GM12872 (cell line): ENCODE data around the gene RPS8.
A peak's percentile ranks its signal among the peaks of the same experiment; 100 is the strongest.

Experiments
- TF ChIP-seq, protein P1 (sequence below): IDR thresholded peaks from 3 replicates; pipeline ENCODE4 v1.5.1; 2011; ENCODE audit warnings: low read depth, mild to moderate bottlenecking, low read length, moderate library complexity; ENCODE audit not compliant: insufficient read depth

Gene RPS8

DNA sequence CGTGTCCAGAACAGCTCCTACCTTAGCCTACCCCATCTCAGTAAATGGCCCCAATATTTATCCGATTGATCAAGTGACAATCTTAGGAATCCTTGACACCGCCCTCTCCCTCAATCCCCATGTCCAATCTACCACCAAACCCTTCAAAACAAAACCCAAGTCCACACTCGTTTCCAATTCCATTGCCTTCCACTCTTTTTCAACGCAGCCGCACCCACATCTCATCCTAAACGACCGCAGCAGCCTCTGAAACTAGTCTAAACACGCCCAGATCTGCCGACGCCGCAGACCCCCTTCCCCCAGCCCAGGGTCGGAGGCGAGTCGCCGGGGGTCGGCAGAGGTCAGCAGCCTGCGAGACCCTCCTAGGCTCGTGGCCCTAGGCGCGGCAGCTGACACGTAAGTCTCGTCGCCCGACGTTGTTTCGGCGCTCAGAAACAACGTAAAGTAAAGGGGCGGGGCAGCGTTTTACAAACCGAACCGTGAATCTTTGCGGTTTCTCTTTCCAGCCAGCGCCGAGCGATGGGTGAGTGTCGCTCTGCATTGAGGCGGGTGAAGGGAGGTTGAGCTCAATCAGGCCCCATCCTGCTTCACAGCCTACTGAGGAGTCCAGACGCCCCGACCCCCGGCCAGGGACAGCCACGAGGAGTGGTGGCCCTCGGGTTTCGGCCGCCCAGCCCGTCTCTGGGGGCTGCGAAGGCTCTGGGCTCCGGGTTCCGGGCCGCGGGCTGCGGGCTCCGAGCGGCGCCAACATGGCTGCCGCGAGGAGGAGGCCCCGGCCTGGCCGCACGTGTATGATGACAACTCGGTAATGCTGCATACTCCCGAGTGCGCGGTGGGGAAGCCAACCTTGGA is at the start of gene RPS8:
RPS8 (plus strand) TSS at position 463 of the 852 bp plus-strand sequence; CDS start at position 520, 57 bp downstream.
- TF ChIP-seq, protein P1, sequence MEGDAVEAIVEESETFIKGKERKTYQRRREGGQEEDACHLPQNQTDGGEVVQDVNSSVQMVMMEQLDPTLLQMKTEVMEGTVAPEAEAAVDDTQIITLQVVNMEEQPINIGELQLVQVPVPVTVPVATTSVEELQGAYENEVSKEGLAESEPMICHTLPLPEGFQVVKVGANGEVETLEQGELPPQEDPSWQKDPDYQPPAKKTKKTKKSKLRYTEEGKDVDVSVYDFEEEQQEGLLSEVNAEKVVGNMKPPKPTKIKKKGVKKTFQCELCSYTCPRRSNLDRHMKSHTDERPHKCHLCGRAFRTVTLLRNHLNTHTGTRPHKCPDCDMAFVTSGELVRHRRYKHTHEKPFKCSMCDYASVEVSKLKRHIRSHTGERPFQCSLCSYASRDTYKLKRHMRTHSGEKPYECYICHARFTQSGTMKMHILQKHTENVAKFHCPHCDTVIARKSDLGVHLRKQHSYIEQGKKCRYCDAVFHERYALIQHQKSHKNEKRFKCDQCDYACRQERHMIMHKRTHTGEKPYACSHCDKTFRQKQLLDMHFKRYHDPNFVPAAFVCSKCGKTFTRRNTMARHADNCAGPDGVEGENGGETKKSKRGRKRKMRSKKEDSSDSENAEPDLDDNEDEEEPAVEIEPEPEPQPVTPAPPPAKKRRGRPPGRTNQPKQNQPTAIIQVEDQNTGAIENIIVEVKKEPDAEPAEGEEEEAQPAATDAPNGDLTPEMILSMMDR, result no peak

DNA sequence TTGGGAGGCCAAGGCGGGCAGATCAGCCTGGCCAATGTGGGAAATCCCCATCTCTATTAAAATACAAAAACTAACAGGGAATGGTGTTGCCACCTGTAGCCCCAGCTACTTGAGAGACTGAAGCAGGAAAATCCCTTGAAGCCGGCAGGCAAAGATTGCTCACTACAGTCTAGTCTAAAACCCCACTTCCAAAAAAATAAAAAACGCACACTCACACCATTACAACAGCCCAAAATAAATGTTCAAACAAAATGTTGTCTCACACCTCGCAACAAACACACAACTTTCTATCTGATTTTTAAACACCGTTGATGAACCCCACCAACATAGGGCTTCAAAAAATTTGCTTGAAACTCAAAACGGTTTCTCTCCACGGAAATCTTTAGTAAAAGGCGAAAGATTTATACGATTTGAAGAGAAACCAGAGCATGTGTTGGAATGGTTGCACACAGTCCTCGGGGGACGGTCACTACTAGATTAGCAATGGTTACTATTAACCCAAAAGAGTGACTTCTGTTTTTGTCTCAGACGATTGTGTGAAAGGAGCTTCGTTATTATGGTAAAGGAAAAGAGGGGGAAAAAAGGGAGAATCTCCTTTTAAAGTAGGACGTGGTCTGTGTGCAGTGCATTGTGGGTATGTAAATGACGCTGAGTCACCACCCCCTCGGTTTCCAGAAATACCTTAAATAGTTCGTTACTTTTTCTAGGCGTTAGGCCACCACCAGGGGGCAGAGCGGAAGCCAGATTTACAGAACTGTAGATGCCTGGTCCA is 44.4 kb upstream of the RPS8 start, which contains the start of gene RNU5D-1:
RNU5D-1 (minus strand) TSS at position 430 of the 772 bp plus-strand sequence.
- TF ChIP-seq, protein P1, result peak; percentile 74

DNA sequence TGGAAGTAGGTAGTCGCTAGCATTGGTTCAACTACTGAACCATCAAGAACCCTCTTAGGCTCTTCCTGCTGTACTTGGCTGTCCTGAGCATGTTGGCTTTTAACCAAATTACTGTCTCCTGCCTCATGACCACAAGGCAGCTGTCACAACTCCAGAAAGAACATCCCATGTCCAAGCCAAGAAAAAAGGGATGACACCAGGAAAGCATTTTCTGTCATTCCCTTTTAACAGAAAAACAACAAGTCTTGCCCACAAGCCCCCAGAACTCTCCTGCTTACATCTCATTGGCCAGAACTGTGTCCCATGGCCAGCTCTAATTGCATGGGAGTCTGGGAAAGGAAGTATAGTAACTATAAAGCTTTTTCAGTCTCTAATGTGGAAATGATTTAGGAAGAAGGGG is 42.0 kb upstream of the RPS8 start:
- TF ChIP-seq, protein P1, result no peak

DNA sequence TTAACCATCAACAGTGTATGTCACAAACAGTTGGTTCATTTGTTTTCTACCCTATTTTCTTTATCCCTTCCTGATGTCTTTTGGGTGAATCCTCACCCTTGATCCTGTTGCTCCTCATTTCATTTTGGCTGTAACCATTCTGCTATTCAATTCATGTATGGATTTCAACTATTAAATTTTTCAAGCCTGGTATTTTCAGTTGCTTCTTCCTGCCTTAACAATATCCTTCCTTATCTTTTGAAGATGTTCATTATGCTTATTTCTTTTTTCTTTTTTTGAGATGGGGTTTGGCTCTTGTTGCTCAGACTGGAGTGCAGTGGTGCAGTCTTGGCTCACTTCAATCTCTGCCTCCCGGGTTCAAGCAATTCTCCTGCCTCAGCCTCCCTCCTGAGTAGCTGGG is 41.6 kb upstream of the RPS8 start:
- TF ChIP-seq, protein P1, result no peak

DNA sequence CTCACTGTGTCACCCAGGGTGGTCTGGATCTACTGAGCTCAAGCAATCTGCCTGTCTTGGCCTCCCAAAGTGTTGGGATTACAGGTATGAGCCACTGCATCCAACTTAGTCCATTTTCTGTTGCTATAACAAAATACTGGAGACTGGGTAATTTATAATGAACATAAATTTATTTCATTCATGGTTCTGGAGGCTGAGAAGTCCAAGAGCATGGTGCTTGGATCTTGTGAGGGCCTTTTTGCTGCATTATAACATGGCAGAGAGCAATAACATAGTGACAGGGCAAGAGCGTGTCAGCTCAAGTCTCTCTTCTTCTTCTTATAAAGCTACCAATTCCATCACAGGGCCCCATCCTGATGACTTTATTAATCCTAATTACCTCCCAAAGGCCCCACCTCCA is 39.3 kb upstream of the RPS8 start:
- TF ChIP-seq, protein P1, result no peak

DNA sequence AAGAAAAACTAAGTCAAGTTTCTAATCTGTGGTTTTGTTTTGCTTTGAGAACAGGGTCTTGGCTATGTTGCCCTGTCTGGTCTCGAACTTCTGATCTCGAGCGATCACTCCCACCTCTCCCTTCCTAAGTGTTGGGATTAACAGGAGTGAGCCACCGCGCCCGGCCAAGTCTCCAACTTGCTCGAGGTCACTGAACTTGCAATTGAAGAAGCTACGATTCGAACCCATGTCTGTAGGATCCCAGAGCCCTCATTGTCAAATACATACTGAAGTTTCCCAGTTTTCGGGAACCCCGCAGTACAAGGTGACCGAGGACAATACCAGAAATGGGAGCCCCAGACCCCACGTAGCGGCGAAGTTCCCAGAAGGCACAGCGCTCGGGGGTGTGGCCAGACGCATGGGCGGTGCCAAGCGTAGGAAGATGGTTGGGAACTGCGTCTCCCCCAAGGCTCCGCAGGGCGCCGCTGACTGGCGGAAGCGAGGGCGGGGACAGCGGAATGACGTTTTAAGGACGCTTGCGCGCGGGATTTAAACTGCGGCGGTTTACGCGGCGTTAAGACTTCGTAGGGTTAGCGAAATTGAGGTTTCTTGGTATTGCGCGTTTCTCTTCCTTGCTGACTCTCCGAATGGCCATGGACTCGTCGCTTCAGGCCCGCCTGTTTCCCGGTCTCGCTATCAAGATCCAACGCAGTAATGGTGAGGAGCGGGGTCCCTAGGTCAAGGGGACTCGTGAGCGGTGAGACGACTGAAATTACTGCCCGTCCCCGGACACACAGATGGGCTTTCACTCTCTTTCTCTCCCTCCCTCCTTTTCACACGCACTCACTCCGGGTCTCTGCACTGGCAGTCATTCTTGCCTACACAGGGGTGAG is 35.8 kb upstream of the RPS8 start, which contains the start of gene KIF2C:
KIF2C (plus strand) TSS at position 531 of the 872 bp plus-strand sequence; CDS start at position 627, 96 bp downstream.
- TF ChIP-seq, protein P1, result no peak

DNA sequence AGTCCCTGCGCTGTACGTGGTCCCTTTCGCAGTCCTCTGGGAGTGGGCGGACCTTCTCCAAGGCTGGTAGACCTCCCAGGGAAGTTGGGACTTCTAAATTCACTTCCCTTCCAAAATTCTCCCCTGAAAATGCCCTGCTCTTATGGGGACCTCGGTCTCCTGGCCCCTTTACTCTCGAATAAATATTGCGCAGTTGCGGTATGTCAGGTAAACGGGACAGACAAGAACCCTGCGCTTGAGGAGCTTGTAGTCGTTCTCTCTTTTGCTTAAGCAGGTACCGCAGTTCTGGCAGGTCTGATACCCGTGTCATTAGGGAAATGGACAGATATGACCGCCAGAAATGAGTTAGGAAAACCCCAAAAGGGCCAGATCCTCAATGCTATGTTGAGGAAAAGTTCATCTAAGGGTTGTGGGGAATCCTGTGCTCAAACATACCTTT is 35.1 kb upstream of the RPS8 start:
- TF ChIP-seq, protein P1, result no peak
